GM12801 (cell line): ENCODE data around the gene COLEC12.

Experiments
- CTCF ChIP-seq: IDR thresholded peaks from one replicate; pipeline ENCODE4 v1.5.1; 2011; ENCODE audit warnings: control low read depth; ENCODE audit not compliant: insufficient read length; ENCODE audit errors: extremely low read depth

The COLEC12 gene

GRCh38 chr18:289026-289425, 211.5 kb downstream of the COLEC12 start:
- TF ChIP-seq CTCF: no peak

- no peak for TF ChIP-seq CTCF
Observed at GRCh38 chr18:286515-287310, 213.8 kb downstream of the COLEC12 start.

GRCh38 chr18:285817-286216, 214.7 kb downstream of the COLEC12 start:
- no peak for TF ChIP-seq CTCF

- no peak for TF ChIP-seq CTCF
Observed at GRCh38 chr18:275486-275885, 225.0 kb downstream of the COLEC12 start.

- TF ChIP-seq CTCF: no peak
Observed at GRCh38 chr18:274313-274712, 226.2 kb downstream of the COLEC12 start.

- no peak for TF ChIP-seq CTCF
Observed at GRCh38 chr18:273525-273924, 227.0 kb downstream of the COLEC12 start.

- no peak for TF ChIP-seq CTCF
Observed at GRCh38 chr18:272650-273049, 227.9 kb downstream of the COLEC12 start.
